ENCODE measurements around the gene ADD1.

Gene ADD1

DNA sequence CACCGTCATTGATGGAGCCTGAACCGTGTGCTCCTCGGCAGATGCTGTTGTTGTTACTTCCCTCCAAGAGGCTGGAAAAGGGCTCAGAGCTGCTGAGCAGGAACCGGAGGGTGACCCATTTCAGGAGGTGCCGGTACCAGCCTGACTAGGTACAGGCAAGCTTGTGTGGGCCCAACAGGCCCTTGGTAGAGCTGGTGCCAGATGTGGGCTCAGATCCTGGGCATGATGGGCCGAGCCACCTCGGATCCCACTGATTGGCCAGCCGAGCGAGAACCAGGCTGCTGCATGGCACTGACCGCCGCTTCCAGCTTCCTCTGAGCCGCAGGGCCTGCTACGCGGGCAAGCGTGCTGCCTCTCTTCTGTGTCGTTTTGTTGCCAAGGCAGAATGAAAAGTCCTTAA lies 85.8 kb downstream of the ADD1 start:
- Mint-ChIP-seq H3K27me3 (no peaks in the 10 kb centered on the region), H3K27ac (peak overlapping the region in 1 of 2 donors; percentile 48), H3K4me1 (peaks cover 35% of the 10 kb centered on the region), H3K9me3 (no peaks in the 10 kb centered on the region), H3K4me3 (no peak overlapping the region)
- no peak for DNase-seq
- no peak for ATAC-seq

DNA sequence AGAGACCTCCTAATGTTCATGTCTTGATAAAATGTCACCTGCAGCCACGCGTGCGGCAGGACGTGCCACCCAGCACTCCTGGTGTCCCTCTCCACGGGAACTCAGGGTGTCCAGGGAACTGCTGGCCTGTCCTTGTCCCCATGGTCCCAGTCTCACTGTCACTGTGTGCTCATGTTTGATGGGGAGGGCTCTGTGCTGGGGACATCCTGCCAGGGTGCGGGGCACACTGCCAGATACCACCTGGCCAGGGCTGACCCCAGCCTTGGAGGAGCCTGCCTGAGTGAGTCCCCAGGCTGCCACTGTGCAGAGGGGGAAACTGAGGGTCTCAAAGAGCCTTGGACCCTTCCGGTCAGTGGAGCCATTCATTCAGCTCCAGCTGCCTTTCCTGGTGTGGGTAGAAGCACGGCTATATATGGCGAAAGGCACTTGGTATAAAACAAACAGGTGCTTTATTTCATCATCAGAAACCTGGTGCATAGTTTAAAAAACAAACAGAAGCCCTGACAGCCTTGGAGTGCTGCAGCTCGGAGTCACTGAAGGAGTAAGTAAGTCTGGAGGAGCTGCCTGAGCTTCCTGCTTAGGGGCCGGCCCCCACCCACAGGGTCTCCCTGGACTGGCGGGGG lies 86.6 kb downstream of the ADD1 start:
- peak overlapping the region in 1 of 2 donors; percentile 13 for H3K4me3 Mint-ChIP-seq
- H3K27me3 Mint-ChIP-seq = no peaks in the 10 kb centered on the region
- H3K9me3 Mint-ChIP-seq = no peaks in the 10 kb centered on the region
- H3K27ac Mint-ChIP-seq = no peak overlapping the region
- ATAC-seq = no peak
- DNase-seq = no peak
- H3K4me1 Mint-ChIP-seq = peaks cover 35% of the 10 kb centered on the region

DNA sequence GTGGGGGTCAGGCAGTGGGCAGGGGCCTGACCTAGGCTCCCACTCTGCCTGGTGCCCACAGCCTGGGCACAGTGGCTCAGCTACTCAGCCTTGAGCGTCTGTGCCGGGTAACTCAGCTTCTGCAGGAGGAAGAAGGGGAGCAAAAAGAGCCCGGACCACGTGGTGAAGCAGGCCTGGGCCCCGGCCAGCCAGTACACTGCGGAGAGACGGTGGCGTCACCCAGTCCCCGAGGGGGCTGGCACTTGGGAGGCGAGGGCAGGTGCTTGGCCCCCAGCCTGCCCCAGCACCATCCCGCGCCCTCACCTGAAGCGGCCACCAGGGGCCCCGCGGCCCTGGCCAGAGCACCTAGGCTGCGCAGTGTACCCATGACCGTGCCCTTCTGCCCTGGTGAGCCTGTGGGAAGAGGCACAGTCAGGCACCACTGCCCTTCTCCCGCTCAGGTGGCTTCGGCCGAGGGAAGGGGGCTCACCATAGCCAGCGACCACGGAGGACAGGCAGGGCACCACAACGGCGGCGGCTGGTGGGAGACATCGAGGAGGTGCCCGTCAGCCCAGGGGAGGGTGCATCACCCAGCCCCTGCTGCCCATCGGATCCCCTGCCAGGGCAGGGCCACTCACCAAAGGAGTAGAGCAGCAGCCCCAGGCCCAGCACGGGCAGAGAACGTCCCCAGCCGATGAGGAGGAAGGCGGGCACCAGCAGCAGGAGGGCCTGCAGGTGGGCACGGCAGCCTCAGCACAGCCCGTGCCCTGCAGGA lies 87.3 kb downstream of the ADD1 start:
- Mint-ChIP-seq H3K4me1 (peaks cover 42% of the 10 kb centered on the region), H3K9me3 (no peaks in the 10 kb centered on the region), H3K4me3 (peak overlapping the region in 1 of 2 donors; percentile 93), H3K27me3 (no peaks in the 10 kb centered on the region), H3K27ac (peak overlapping the region; percentile 59 to 72)
- ATAC-seq = no peak
- no peak for DNase-seq

DNA sequence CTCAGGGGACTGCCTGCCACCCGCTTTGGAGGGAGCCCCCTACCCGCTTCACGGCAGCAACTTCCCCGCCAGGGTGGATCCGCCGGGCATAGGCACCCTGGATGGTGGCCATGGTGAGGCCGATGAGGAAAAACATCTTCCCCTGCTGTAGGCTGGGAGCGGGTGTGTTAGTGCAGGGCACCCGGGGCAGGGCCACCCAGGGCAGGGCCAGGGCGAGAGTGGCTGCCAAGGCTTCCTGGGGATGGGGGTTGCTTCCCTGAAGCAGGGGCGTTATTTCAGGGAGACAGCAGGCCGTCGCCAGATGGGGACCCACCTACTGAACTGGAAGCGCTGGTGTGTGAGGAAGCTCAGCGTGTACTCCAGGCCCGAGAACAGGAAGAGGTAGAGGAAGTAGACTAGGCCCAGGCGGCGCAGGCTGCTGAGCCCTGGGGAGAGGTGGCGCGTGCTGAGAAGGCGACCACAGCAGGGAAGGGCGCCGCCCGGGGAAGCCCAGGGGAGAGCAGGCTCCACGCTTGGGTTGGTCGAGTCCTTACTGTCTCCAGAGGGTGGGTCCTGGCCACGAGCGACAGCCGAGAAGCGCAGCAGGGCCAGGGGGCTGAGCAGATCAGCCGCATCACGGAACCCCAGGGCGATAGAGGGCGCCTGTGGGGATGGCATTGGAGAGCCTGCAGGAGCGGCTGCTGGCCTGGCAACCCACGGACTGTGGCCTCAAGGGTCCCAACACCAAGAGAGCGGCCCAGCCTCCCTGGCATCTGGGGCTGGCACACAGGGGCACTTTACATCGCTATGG lies 88.1 kb downstream of the ADD1 start:
- peak; percentile 43 for ATAC-seq
- Mint-ChIP-seq H3K27me3 (no peaks in the 10 kb centered on the region), H3K27ac (peak overlapping the region; percentile 59 to 72), H3K4me1 (peaks cover 50% of the 10 kb centered on the region), H3K4me3 (peak overlapping the region; percentile 90 to 93), H3K9me3 (no peaks in the 10 kb centered on the region)
- DNase-seq = peak; percentile 49 to 66

DNA sequence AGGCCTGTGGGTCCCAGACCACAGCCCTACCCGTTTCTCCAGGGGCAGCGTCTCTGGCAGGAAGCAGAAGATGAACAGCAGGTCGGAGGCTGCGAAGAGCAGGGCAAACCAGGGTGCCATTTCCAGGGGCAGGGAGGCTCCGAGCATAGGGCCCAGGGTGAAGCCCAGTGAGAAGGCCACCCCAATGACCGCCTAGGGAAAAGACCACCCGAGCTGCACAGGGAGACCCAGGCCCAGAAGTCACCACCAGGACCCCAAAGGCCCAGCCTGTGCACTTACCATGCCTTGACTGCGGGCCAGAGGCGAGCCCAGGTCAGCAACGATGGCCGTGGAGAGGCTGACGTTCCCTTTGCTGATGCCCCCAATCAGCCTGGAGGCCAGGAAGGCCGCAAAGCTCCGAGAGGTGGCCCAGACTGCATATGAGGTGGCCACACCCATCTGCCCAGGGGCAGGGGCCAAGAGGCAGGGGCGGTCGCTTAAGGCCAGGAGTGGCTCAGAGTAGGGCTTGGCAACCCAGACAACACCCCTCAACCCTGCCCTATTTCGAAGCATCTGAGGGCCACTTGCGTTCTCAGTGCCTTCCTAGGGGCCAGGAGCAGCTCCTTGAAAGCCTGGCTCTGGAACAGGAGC lies 88.8 kb downstream of the ADD1 start:
- ATAC-seq = no peak
- no peaks in the 10 kb centered on the region for H3K9me3 Mint-ChIP-seq
- peaks cover 57% of the 10 kb centered on the region for H3K4me1 Mint-ChIP-seq
- H3K27ac Mint-ChIP-seq = peak overlapping the region; percentile 59
- no peak for DNase-seq
- no peaks in the 10 kb centered on the region for H3K27me3 Mint-ChIP-seq
- peak overlapping the region; percentile 90 to 93 for H3K4me3 Mint-ChIP-seq

DNA sequence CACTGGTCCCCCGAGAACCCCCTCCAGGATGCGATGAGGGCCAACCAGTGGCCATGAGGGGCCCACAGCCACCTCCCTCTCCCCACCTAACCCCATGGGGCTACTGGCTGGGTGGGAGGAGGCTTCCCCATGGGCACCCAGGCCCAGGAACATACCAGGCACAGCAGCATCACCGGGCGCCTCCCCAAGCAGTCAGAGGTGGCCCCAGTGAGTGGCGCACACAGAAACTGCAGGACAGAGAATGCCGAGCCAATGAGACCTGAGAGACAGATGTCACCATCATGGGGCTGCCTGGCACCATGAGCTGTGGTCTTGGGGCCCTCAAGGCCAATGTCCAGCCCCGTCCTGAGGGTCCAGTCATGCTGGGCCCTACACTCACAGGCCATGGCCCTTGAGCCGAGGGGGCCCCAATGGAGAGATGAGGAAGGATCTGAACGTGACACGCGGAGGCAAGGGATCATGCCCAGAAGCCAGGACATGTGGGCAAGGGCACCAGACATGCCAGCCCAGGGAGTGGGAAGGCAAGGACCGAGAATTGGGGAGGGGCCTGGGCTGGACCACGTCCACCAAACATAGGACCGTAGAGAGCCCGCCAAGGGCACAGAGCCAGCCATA lies 89.4 kb downstream of the ADD1 start:
- Mint-ChIP-seq H3K4me3 (peak overlapping the region; percentile 90 to 93), H3K27ac (peak overlapping the region; percentile 59), H3K4me1 (peaks cover 63% of the 10 kb centered on the region), H3K27me3 (no peaks in the 10 kb centered on the region), H3K9me3 (no peaks in the 10 kb centered on the region)
- ATAC-seq = no peak
- peak in 1 of 2 donors; percentile 30 for DNase-seq

DNA sequence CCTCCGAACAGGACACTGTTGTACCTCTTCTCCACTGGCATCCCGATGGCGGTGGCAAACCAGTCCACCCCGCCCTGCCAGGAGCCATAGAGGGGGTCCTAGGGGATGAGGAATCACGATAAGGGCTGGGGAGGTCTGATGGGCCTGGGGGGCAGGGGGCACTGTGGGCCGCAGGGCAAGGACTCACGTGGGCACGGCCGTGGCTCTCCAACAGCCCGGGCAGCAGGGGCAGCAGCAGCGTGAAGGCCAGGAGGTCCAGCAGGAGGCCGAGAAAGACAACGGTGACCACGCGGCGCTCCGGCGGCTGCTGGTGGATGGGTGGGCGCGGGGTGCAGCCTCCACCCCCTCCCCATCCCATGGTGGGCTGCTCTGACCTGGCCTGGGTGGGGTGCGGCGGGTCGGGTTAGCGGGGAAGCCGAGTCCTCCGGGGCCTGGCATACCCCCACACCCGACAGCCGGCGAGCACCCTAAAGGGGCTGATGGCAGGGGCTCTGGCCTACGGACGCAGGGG lies 90.0 kb downstream of the ADD1 start:
- Mint-ChIP-seq H3K4me3 (peak overlapping the region; percentile 90 to 93), H3K4me1 (peaks cover 65% of the 10 kb centered on the region), H3K27ac (peak overlapping the region in 1 of 2 donors; percentile 71), H3K27me3 (no peaks in the 10 kb centered on the region), H3K9me3 (no peaks in the 10 kb centered on the region)
- ATAC-seq (no peak), DNase-seq (no peak)

DNA sequence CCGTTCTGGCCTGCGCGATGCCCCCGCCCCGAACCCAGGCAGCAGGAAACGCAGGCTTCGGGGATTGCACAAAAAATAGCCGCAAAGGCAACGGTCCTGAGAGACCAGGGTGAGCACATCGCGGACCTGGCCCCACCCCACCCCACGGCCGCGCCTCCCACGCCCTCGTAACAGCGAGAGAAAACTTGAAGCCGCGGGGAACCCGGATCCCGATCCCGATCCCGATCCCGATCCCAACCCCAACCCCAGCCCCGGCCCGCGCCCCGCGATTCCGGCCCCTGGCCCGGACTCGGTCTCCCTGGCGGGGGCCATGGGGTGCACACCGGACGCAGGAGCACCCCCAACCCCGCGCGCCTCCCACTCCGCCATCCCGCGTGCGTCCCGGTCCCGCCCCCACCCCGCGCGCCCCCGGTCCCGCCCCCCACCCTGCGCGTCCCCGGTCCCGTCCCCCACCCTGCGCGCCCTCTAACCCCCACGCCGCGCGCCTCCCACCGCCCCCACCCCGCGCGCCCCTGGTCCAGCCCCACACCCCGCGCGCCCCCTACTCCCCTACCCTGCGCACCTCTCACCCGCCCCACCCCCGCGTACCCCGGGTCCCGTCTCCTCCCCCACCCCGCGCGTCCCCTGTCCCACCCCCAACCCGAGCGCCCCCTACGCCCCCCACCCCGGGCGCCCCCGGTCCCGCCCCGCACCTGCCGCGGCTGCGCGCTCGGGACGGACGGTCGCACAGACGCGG lies 90.6 kb downstream of the ADD1 start:
- no peaks in the 10 kb centered on the region for H3K9me3 Mint-ChIP-seq
- H3K4me3 Mint-ChIP-seq = peak overlapping the region; percentile 90 to 93
- no peaks in the 10 kb centered on the region for H3K27me3 Mint-ChIP-seq
- ATAC-seq (no peak), DNase-seq (peak; percentile 42 to 45)
- peak overlapping the region in 1 of 2 donors; percentile 97 for H3K27ac Mint-ChIP-seq
- peaks cover 71% of the 10 kb centered on the region for H3K4me1 Mint-ChIP-seq

DNA sequence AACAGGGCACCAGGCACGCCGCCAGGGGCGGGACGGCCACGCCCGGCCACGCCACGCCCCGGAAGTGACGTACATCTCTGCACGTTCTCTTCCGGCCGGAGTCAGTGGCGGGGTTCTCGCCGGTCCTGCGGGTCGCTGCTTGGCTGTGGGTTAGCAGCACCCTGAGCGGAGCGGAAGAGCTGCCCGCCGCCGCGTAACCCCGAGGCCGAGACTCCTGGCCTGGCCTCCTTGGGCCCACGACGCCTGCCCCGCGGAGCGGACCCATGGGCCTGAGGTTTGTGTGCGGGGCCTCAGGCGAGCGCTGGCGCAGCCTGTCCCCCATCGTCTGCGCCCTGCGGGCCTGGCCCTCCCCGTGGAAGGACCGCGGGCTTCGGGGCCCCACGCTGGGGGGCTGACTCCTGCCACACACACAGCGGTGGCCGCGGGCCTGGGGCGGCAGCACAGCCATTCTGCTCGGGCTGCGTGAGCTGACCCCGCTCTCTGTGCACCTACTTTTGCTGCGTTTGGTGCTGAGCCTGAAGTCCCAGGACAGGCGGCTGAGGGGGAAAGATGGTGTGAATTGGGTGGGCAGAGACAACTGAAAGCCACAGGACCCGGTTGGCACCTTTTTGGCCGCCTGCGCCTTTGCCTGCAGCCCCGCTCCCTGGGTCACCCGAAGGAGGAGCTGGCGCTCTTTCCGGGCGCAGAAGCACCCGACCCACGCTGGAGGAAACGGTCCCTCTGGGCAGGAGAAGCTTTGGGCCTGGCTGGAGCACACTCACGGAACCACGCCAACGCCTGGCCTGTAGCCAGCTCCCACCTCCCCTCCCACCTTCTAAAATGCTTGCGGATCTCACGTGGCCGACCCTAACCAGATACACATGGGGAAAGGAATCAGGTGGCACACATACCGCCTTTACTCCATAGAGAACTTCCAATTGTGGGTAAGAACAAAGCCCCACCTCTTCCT lies 91.4 kb downstream of the ADD1 start:
- Mint-ChIP-seq H3K27ac (peak overlapping the region; percentile 95 to 97), H3K27me3 (no peaks in the 10 kb centered on the region), H3K9me3 (no peaks in the 10 kb centered on the region), H3K4me1 (peaks cover 76% of the 10 kb centered on the region), H3K4me3 (peak overlapping the region; percentile 89 to 91)
- ATAC-seq (peak; percentile 63), DNase-seq (peak; percentile 93)

DNA sequence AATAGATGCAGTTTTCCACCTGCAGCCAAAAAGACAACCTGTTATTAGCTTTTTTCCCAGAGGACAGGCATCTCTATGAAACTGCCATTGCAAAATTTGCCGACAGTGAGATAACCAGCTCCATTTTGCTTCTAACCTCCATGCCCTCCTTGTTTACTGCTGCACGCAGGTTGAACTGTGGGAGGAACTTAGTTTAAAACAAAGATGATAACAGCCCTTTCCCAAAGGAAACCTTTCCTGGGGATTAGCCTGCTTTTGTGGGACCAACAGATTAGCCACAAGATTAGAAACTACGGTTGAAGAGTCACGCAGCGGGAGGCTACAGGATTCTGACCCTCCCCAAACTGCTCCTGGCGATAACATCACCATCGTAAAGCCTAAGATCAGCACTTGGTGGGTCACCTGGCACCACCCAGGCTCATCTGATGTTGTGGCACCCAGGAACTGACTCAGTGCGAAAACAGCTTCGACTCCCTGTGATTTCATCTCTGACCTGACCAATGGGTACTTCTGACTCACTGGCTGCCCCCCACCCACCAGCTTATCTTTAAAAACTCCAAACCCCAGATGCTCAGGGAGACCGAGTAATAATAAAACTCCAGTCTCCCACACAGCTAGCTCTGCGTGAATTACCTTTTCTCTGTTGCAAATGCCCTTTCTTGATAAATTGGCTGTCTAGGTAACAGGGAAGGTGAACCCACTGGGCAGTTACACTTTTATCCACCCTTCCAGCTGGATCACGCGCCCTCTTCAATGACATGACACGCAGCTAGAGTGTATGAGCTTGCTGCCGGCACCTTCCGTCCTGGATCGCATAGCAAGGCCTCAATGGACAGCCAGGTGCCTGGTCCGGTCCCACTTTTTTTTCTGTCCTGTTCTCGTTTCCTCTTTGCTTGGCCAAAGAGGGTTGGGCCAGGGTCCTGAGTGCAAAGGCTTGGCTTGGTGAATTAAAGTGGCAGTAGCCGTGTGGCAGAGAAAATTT lies 92.4 kb downstream of the ADD1 start:
- Mint-ChIP-seq H3K27me3 (no peaks in the 10 kb centered on the region), H3K27ac (peak overlapping the region; percentile 95 to 97), H3K4me3 (peak overlapping the region; percentile 89 to 91), H3K4me1 (peaks cover 76% of the 10 kb centered on the region), H3K9me3 (no peaks in the 10 kb centered on the region)
- DNase-seq (peak; percentile 64 to 88), ATAC-seq (peak; percentile 76)

DNA sequence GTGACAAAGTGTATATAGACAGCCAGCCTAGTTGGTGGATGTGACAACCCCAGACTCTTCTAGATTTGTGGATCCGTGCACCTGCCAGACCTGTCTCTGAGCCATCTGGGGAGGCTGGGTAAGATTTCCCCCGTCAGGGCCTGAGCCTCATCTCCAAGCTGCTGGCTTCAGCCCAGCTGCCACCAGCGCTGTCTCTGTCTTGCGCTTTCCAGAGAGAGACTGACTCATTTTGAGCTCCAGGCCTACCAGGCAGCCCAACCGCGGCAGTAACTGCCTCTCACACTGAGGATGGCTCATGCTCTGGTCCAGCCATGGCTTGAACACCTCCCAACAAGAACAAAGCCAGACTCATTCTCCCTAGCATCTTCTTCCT lies 93.1 kb downstream of the ADD1 start:
- no peaks in the 10 kb centered on the region for H3K27me3 Mint-ChIP-seq
- H3K27ac Mint-ChIP-seq = peak overlapping the region; percentile 95 to 97
- ATAC-seq = peak; percentile 29
- H3K9me3 Mint-ChIP-seq = no peaks in the 10 kb centered on the region
- H3K4me3 Mint-ChIP-seq = peak overlapping the region; percentile 89 to 91
- peaks cover 69% of the 10 kb centered on the region for H3K4me1 Mint-ChIP-seq
- DNase-seq = peak; percentile 38 to 64

DNA sequence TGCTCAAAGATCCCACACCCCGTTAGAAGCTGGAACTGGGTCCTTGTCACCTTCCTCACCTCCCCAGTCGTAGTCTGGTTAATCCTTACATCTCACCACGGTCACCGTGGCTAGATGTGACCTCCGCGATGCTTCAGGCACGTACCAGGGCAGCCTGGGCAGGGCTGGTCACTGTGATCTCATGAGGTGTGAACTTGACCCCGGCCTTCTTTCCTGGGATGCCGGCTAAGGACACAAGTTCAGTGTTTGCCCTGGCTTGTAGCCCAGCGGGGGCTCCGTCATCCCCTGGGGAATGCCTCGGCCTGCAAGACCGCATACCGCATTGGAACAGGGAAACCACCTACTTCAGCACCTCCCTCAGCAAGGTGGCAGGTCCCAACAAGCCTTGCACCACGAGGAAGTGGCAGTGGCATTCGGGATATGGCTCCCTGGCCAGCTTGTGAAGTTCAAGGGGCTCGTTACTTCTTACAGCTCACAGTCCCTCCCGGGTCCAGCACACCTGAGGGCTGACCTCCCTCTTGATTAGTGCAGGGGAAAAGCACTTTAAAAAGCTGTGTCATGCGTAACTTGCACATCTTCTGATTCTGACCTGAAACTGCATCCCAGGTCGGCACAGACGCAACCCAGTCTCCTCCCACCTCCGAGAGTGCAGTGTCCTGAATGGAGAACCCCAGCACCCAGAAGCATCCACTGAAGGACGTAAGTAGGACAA lies 93.7 kb downstream of the ADD1 start:
- ATAC-seq (no peak), DNase-seq (peak in 1 of 2 donors; percentile 18)
- H3K4me1 Mint-ChIP-seq = peaks cover 65% of the 10 kb centered on the region
- peak overlapping the region; percentile 89 to 91 for H3K4me3 Mint-ChIP-seq
- peak overlapping the region; percentile 95 to 97 for H3K27ac Mint-ChIP-seq
- no peaks in the 10 kb centered on the region for H3K9me3 Mint-ChIP-seq
- no peaks in the 10 kb centered on the region for H3K27me3 Mint-ChIP-seq

Data from stimulated activated naive CD8-positive, alpha-beta T cell treated with anti-CD3 and anti-CD28 coated beads, Interleukin-15, amount 100 ng/mL, for 72 hours (primary cell).